Mammary epithelial cell (primary cell): ENCODE results near the gene FBRS.

Experiments
- EZH2 ChIP-seq: IDR thresholded peaks from 2 replicates; pipeline ENCODE4 v1.6.1; 2012; ENCODE audit warnings: low read length, inconsistent platforms, borderline replicate concordance
- TF ChIP-seq, protein P1 (sequence below), 2 donors: IDR thresholded peaks in 1 of 2; conservative IDR thresholded peaks in 1 of 2; 2 replicates each; pipeline ENCODE4 v1.5.1; 2011 to 2012; ENCODE audit warnings: inconsistent platforms in 2 of 2, low read length in 2 of 2, mild to moderate bottlenecking in 2 of 2, control low read depth in 1 of 2, low read depth in 1 of 2; ENCODE audit not compliant: insufficient read depth in 1 of 2; ENCODE audit errors: extremely low read depth in 1 of 2

- TF ChIP-seq, protein P1, sequence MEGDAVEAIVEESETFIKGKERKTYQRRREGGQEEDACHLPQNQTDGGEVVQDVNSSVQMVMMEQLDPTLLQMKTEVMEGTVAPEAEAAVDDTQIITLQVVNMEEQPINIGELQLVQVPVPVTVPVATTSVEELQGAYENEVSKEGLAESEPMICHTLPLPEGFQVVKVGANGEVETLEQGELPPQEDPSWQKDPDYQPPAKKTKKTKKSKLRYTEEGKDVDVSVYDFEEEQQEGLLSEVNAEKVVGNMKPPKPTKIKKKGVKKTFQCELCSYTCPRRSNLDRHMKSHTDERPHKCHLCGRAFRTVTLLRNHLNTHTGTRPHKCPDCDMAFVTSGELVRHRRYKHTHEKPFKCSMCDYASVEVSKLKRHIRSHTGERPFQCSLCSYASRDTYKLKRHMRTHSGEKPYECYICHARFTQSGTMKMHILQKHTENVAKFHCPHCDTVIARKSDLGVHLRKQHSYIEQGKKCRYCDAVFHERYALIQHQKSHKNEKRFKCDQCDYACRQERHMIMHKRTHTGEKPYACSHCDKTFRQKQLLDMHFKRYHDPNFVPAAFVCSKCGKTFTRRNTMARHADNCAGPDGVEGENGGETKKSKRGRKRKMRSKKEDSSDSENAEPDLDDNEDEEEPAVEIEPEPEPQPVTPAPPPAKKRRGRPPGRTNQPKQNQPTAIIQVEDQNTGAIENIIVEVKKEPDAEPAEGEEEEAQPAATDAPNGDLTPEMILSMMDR (conservative IDR thresholded peaks at IDR 0.05 in 1 of 2, IDR thresholded peaks at IDR 0.05 in 1 of 2; ENCODE audit: extremely low read depth in 1 of 2, insufficient read depth in 1 of 2, low read depth in 1 of 2, low read length in 2 of 2), result no peak
- no peak for TF ChIP-seq EZH2
These were observed 45.7 kb downstream of the FBRS start for GRCh38 chr16:30703971-30704370.
